Keratinocyte (primary cell): ENCODE data around the gene CALCOCO1. TPM values are rescaled to one million over a fixed set of nuclear protein-coding genes. Genes with fewer than 3 reads are reported as not detected.

Experiments
- DNase-seq: peaks from one replicate; pipeline ENCODE4 v3.0.0-alpha.2; 2011; ENCODE audit warnings: low read depth, missing footprints, low spot score
- FAIRE-seq: peaks from 2 replicates; lab custom pipeline; 2011; peaks lifted over from hg19 to GRCh38; lab: Jason Lieb, UNC
- H2AFZ ChIP-seq: 2 replicates; pipeline ENCODE4 v1.6.0; 2012; ENCODE audit warnings: low read length, control low read depth, inconsistent platforms; ENCODE audit not compliant: control insufficient read depth
- H3K27ac ChIP-seq: 2 replicates; pipeline ENCODE4 v1.5.1; 2011; ENCODE audit warnings: low read length; ENCODE audit not compliant: control insufficient read depth, insufficient read depth
- H3K27me3 ChIP-seq: 3 replicates; pipeline ENCODE4 v1.6.0; 2011; ENCODE audit warnings: low read length; ENCODE audit not compliant: control insufficient read depth, insufficient read depth; ENCODE audit errors: extremely low read depth
- H3K36me3 ChIP-seq, 2 experiments: 2 replicates in 1 of 2; 3 replicates in 1 of 2; pipeline ENCODE4 v1.5.1; 2011; ENCODE audit warnings: low read length in 2 of 2, mild to moderate bottlenecking in 1 of 2; ENCODE audit not compliant: control insufficient read depth in 2 of 2, insufficient read depth in 2 of 2; ENCODE audit errors: extremely low read depth in 1 of 2
- H3K4me1 ChIP-seq: 3 replicates; pipeline ENCODE4 v1.5.1; 2011; ENCODE audit warnings: low read length; ENCODE audit not compliant: control insufficient read depth, insufficient read depth; ENCODE audit errors: extremely low read depth
- H3K4me2 ChIP-seq: 3 replicates; pipeline ENCODE4 v1.6.0; 2011; ENCODE audit warnings: low read depth, low read length; ENCODE audit not compliant: control insufficient read depth, insufficient read depth; ENCODE audit errors: extremely low read depth
- H3K4me3 ChIP-seq, 3 experiments: fragments of 200-600 bp in 1 of 3; sonication (generic) in 1 of 3; 2 replicates in 2 of 3; 3 replicates in 1 of 3; pipeline ENCODE4 v1.5.1; 2011 to 2016; ENCODE audit warnings: low read length in 3 of 3, mild to moderate bottlenecking in 3 of 3, control low read depth in 2 of 3, inconsistent platforms in 1 of 3, low read depth in 1 of 3, mixed read lengths in 1 of 3, mixed run types in 1 of 3, moderate library complexity in 1 of 3; ENCODE audit not compliant: control insufficient read depth in 2 of 3, insufficient read depth in 2 of 3; ENCODE audit errors: extremely low read depth in 1 of 3
- H3K79me2 ChIP-seq: 2 replicates; pipeline ENCODE4 v1.6.0; 2012; ENCODE audit warnings: low read length; ENCODE audit not compliant: control insufficient read depth, insufficient read depth
- H3K9ac ChIP-seq: 3 replicates; pipeline ENCODE4 v1.6.0; 2011; ENCODE audit warnings: low read length; ENCODE audit not compliant: control insufficient read depth, insufficient read depth; ENCODE audit errors: extremely low read depth
- H3K9me1 ChIP-seq: 3 replicates; pipeline ENCODE4 v1.6.0; 2011; ENCODE audit warnings: low read length; ENCODE audit not compliant: control insufficient read depth, insufficient read depth; ENCODE audit errors: extremely low read depth
- H3K9me3 ChIP-seq: 2 replicates; pipeline ENCODE4 v1.5.1; 2012; ENCODE audit warnings: low read depth, low read length; ENCODE audit not compliant: control insufficient read depth
- H4K20me1 ChIP-seq: 3 replicates; pipeline ENCODE4 v1.6.0; 2011; ENCODE audit warnings: low read length; ENCODE audit not compliant: control insufficient read depth, insufficient read depth; ENCODE audit errors: extremely low read depth
- CTCF ChIP-seq, 3 experiments: IDR thresholded peaks in 1 of 3; conservative IDR thresholded peaks in 1 of 3; optimal IDR thresholded peaks in 1 of 3; 2 replicates in 2 of 3; 3 replicates in 1 of 3; pipeline versions ENCODE3 to v1.5.1; 2011; ENCODE audit warnings: low read length in 3 of 3, mild to moderate bottlenecking in 3 of 3, moderate library complexity in 2 of 3, control low read depth in 1 of 3, inconsistent platforms in 1 of 3; ENCODE audit not compliant: insufficient read depth in 2 of 3; ENCODE audit errors: extremely low read depth in 1 of 3
- EZH2 ChIP-seq: IDR thresholded peaks from one replicate; pipeline ENCODE4 v1.6.1; 2012; ENCODE audit warnings: inconsistent platforms, mild to moderate bottlenecking, low read length, moderate library complexity
- dilution Hi-C: fragments of 300-500 bp; cut with MboI; formaldehyde crosslinking; loops from one replicate; pipeline ENCODE4 v1.7.0; 2020; ENCODE audit warnings: low sequenced_read_pairs; ENCODE audit not compliant: extremely low pct_ligation_motif_present
- polyA plus RNA-seq, 5 experiments: library from polyadenylated mRNA; depleted of rRNA in 3 of 5; stranded (reverse) in 3 of 5; stranded (forward) in 1 of 5; unstranded in 1 of 5; fragments of >200 nt; gene quantifications; 1 replicate in 1 of 5; 2 replicates in 3 of 5; 3 replicates in 1 of 5; pipeline versions ENCODE4 v1.2.1 to v1.2.3, GENCODE V29; 2011 to 2012; ENCODE audit warnings: missing spikeins in 2 of 5, low read depth in 1 of 5, low replicate concordance in 1 of 5

Gene CALCOCO1
- polyA plus RNA-seq, 1 donor (not counting 4 experiments of a cell fraction or from before 2014, with no cell fraction given): 67.3 TPM

- no peaks in the 10 kb centered on the region for H3K9me3 ChIP-seq
- no peak overlapping the region for H3K9ac ChIP-seq
- H3K27me3 ChIP-seq: no peaks in the 10 kb centered on the region
- no peak for TF ChIP-seq EZH2
- no peak for TF ChIP-seq CTCF (optimal IDR thresholded peaks at IDR 0.05 in 1 of 3, IDR thresholded peaks at IDR 0.05 in 1 of 3, conservative IDR thresholded peaks at IDR 0.05 in 1 of 3; ENCODE audit: extremely low read depth in 1 of 3, insufficient read depth in 2 of 3, low read length in 3 of 3)
- H3K4me1 ChIP-seq: peaks cover 21% of the 10 kb centered on the region
- H3K4me2 ChIP-seq: peak overlapping the region; percentile 97
- H2AFZ ChIP-seq: peak overlapping the region; percentile 98
- peaks cover 8% of the 10 kb centered on the region for H3K79me2 ChIP-seq
- dilution Hi-C loops: no loop called here
- no peak overlapping the region for H3K27ac ChIP-seq
- no peaks in the 10 kb centered on the region for H3K9me1 ChIP-seq
- H4K20me1 ChIP-seq: no peaks in the 10 kb centered on the region
- H3K36me3 ChIP-seq: no peaks in the 10 kb centered on the region
- DNase-seq (no peak), FAIRE-seq (no peak)
- H3K4me3 ChIP-seq: no peak overlapping the region
These were observed 49.5 kb downstream of the CALCOCO1 start for GRCh38 chr12:53677800-53678148.

GRCh38 chr12:53677016-53677799 lies 50.0 kb downstream of the CALCOCO1 start:
- H3K4me2 ChIP-seq: peak overlapping the region; percentile 97
- no peak for FAIRE-seq
- H3K4me3 ChIP-seq: peak overlapping the region in 2 of 3 experiments; percentile 52 to 77
- H3K36me3 ChIP-seq: peaks cover 0 to 2% of the 10 kb centered on the region in 2 experiments
- no peaks in the 10 kb centered on the region for H3K9me1 ChIP-seq
- dilution Hi-C loops: no loop called here
- TF ChIP-seq CTCF (optimal IDR thresholded peaks at IDR 0.05 in 1 of 3, IDR thresholded peaks at IDR 0.05 in 1 of 3, conservative IDR thresholded peaks at IDR 0.05 in 1 of 3; ENCODE audit: extremely low read depth in 1 of 3, insufficient read depth in 2 of 3, low read length in 3 of 3) (no peak), EZH2 (no peak)
- H3K4me1 ChIP-seq: peaks cover 21% of the 10 kb centered on the region
- H3K9ac ChIP-seq: peak overlapping the region; percentile 79
- peak overlapping the region; percentile 76 for H3K27ac ChIP-seq
- no peaks in the 10 kb centered on the region for H4K20me1 ChIP-seq
- peak overlapping the region; percentile 98 for H2AFZ ChIP-seq
- peaks cover 8% of the 10 kb centered on the region for H3K79me2 ChIP-seq
- H3K9me3 ChIP-seq: no peaks in the 10 kb centered on the region
- H3K27me3 ChIP-seq: no peaks in the 10 kb centered on the region
- no peak for DNase-seq
